Spleen (tissue), 11 donors: ENCODE data around the gene EIF3L. TPM values are rescaled to one million over a fixed set of nuclear protein-coding genes. Genes with fewer than 3 reads are reported as not detected.

Experiments
- DNase-seq: peaks from one replicate; pipeline ENCODE4 v3.0.0-alpha.2; 2020
- H3K27ac ChIP-seq, 8 donors: fragments of 200-600 bp; sonication (generic) in 7 of 8; 1 replicate in 4 of 8; 2 replicates in 4 of 8; pipeline versions ENCODE4 v1.5.0 to v1.8.0; 2016 to 2021; ENCODE audit warnings: inconsistent platforms in 4 of 8, mild to moderate bottlenecking in 4 of 8, moderate library complexity in 1 of 8
- H3K27me3 ChIP-seq, 7 donors: fragments of 200-600 bp; sonication (generic) in 6 of 7; replicated peaks in 1 of 7; 1 replicate in 4 of 7; 2 replicates in 3 of 7; pipeline versions ENCODE4 v1.5.0 to v1.8.0; 2016 to 2021; ENCODE audit warnings: inconsistent platforms in 3 of 7, mild to moderate bottlenecking in 1 of 7
- H3K36me3 ChIP-seq, 6 donors: fragments of 200-600 bp; sonication (generic) in 5 of 6; 1 replicate in 4 of 6; 2 replicates in 2 of 6; pipeline versions ENCODE4 v1.5.0 to v1.8.0; 2016 to 2021; ENCODE audit warnings: inconsistent platforms in 2 of 6
- H3K4me1 ChIP-seq, 6 donors: fragments of 200-600 bp; sonication (generic) in 5 of 6; 1 replicate in 3 of 6; 2 replicates in 3 of 6; pipeline versions ENCODE4 v1.5.0 to v1.8.0; 2016 to 2021; ENCODE audit warnings: inconsistent platforms in 3 of 6
- H3K4me3 ChIP-seq, 8 donors: fragments of 200-600 bp; sonication (generic) in 7 of 8; 1 replicate in 4 of 8; 2 replicates in 4 of 8; pipeline versions ENCODE4 v1.5.0 to v1.8.0; 2016 to 2021; ENCODE audit warnings: inconsistent platforms in 4 of 8, mild to moderate bottlenecking in 4 of 8, moderate library complexity in 2 of 8
- H3K9me3 ChIP-seq, 8 donors: fragments of 200-600 bp; sonication (generic) in 7 of 8; 1 replicate in 4 of 8; 2 replicates in 4 of 8; pipeline versions ENCODE4 v1.5.0 to v1.8.0; 2016 to 2021; ENCODE audit warnings: inconsistent platforms in 4 of 8
- POLR2A ChIP-seq, 3 donors: fragments of 450-650 bp; IDR thresholded peaks; one replicate each; pipeline ENCODE4 v1.5.1; 2017; ENCODE audit warnings: antibody characterized with exemption in 3 of 3, mild to moderate bottlenecking in 1 of 3
- POLR2AphosphoS5 ChIP-seq, 3 donors: sonication (generic); formaldehyde crosslinking; IDR thresholded peaks; one replicate each; pipeline ENCODE4 v1.5.1; 2017; ENCODE audit warnings: antibody characterized with exemption in 3 of 3
- WGBS, 5 donors: extraction: QIAGEN DNeasy Blood & Tissue Kit in 3 of 5; methylation state at CpG; one replicate each; pipeline versions ENCODE4 v1.1.5 to v1.1.7; 2013 to 2018; 5-methylcytosine and 5-hydroxymethylcytosine counted together
- intact Hi-C: fragments of 100-400 bp; cut with DNase I; formaldehyde crosslinking; loops from one replicate; pipeline ENCODE4 v1.15.0; 2023; ENCODE audit warnings: low total_unique reads
- polyA plus RNA-seq, 3 donors: library from polyadenylated mRNA; stranded (reverse); fragments of 200-250 nt; gene quantifications; one replicate each; pipeline ENCODE4 v1.2.1, GENCODE V29; 2013
- total RNA-seq, 7 donors: library from RNA; depleted of rRNA in 3 of 7; stranded (reverse); fragments of >200 nt in 3 of 7; fragmentation: NEBNext Ultra II Directional in 4 of 7; extraction: Animal tissue kit (Norgen Biotek cat#: 25700) in 4 of 7; gene quantifications; one replicate each; pipeline versions ENCODE4 v1.1.0 to v1.2.1, GENCODE V29; 2016 to 2021
- TF ChIP-seq, protein P1 (sequence below), 11 experiments: fragments of 200-600 bp in 7 of 11; fragments of 450-650 bp in 4 of 11; sonication (generic) in 4 of 11; IDR thresholded peaks in 8 of 11; conservative IDR thresholded peaks in 3 of 11; 1 replicate in 7 of 11; 2 replicates in 4 of 11; pipeline versions ENCODE4 v1.4.0 to v1.8.0; 2016 to 2021; ENCODE audit warnings: antibody characterized with exemption in 11 of 11, inconsistent platforms in 4 of 11, mild to moderate bottlenecking in 1 of 11
- donor health status: healthy with polysubstance abuse.
- donor health status: DM: no; HTN: no; CAD: no; lungs with moderate emphysema.
- donor health status: DM: no; HTN: no; CAD: no.
- donor health status: Bipolar disorder and iron deficiency.
- donor health status: healthy.
- donor health status: DM: no; HTN: no; CAD: no.
- donor health status: DM: yes; HTN: yes; CAD: no.

Gene EIF3L
- total and polyA plus RNA-seq, 10 donors: 254 to 407 (median 334) TPM

DNA sequence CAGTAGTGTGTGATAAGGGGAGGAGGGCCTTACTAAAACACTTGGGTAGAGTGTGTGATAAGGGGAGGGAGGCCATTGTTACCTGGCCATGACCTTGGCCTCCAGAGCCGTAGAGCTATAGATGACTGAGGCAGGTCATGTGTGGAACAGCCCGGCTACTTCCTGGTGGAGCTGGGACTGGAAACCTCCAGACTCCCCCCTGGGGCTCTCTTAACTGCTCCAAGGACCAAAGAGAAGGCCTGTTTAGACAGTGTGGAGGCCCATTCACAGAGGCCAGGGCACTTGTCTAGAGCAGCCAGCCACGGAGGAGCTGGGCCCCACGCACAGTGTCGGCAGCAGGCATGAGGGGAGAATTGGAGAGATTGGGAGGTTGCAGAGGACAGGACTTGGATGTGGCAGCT, 44.4 kb downstream of the EIF3L start:
- WGBS, 5 donors: 79 to 91% (median 84%) methylated on average over 5 of the region's 5 CpGs
- Histone ChIP-seq H3K9me3 (no peaks in the 10 kb centered on the region), H3K4me1 (peaks cover 14 to 35% (median 23%) of the 10 kb centered on the region in 6 donors), H3K27ac (no peak overlapping the region), H3K4me3 (no peak overlapping the region), H3K27me3 (no peaks in the 10 kb centered on the region), H3K36me3 (peaks cover 0 to 45% (median 32%) of the 10 kb centered on the region in 6 donors)
- intact Hi-C loops: no loop called here
- DNase-seq: no peak
- TF ChIP-seq, protein P1, sequence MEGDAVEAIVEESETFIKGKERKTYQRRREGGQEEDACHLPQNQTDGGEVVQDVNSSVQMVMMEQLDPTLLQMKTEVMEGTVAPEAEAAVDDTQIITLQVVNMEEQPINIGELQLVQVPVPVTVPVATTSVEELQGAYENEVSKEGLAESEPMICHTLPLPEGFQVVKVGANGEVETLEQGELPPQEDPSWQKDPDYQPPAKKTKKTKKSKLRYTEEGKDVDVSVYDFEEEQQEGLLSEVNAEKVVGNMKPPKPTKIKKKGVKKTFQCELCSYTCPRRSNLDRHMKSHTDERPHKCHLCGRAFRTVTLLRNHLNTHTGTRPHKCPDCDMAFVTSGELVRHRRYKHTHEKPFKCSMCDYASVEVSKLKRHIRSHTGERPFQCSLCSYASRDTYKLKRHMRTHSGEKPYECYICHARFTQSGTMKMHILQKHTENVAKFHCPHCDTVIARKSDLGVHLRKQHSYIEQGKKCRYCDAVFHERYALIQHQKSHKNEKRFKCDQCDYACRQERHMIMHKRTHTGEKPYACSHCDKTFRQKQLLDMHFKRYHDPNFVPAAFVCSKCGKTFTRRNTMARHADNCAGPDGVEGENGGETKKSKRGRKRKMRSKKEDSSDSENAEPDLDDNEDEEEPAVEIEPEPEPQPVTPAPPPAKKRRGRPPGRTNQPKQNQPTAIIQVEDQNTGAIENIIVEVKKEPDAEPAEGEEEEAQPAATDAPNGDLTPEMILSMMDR (IDR thresholded peaks at IDR 0.05 in 8 of 11, conservative IDR thresholded peaks at IDR 0.05 in 3 of 11): no peak
- TF ChIP-seq POLR2A (IDR thresholded peaks at IDR 0.05) (no peak), POLR2AphosphoS5 (IDR thresholded peaks at IDR 0.05) (peak in 2 of 3 donors; percentile 21 to 48)

DNA sequence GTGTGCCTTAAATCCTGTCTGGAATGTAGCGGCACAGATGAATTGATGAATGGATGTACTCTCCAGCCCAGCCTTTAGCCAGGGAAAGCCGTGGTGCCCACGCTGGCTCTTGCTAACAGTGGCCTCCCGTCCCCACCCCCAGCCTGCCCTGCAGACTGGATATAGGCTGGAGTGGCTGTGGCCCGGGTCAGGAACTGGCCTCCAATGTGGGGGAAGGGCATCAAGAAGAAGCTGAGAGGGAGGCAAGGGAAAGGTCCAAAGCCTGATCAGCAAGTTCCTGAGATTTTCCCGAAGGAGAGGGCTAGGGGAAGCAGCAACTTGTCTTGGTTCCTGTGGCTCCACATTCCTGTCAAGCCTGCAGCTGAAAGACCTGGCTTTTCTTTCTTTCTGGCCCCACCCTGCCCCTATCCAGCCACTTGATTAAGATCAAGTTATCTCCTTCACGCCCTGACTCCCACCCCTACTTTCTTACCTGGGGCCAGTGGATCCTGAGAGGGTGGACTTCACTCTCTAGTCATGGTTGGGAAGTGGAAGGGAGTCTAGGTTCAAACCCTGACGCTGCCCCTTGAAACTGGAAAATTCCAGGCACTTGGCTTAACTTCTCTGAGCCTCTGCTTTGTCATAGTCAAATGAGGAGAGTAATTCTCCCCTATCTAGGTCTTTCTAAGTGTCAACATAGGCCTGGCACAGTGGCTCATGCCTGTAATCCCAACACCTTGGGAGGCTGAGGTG, 45.9 kb downstream of the EIF3L start:
- peak in 1 of 3 donors; percentile 11 for TF ChIP-seq POLR2AphosphoS5 (IDR thresholded peaks at IDR 0.05)
- TF ChIP-seq POLR2A (IDR thresholded peaks at IDR 0.05): no peak
- DNase-seq: no peak
- Histone ChIP-seq H3K4me3 (no peak overlapping the region), H3K27ac (peak overlapping the region in 3 of 8 donors; percentile 8 to 77 (median 76)), H3K9me3 (no peaks in the 10 kb centered on the region), H3K4me1 (peaks cover 14 to 35% (median 23%) of the 10 kb centered on the region in 6 donors), H3K27me3 (no peaks in the 10 kb centered on the region), H3K36me3 (peaks cover 0 to 30% (median 17%) of the 10 kb centered on the region in 6 donors)
- WGBS, 5 donors: 66 to 81% (median 78%) methylated on average over 8 of the region's 8 CpGs
- intact Hi-C loops: no loop called here

DNA sequence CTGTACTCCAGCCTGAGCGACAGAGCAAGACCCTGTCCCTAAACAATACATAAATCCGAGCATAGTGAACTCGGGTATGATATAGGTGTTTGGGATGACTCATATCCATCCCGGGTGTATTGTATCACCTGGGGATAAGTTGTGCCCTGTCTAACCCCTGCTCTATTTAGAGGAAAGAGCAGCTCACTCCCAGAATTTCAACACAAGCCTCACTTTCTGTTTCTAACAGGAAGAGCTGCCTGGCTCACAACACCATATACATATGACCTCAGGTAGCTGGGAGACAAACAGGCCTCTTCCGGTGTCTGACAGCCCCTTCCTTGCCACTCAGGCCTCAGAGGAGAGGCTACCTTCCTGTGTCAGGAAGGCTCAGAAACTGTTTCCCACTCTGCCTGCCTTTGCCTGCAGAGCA, 47.0 kb downstream of the EIF3L start:
- peak overlapping the region in 1 of 8 donors; percentile 26 for H3K4me3 ChIP-seq
- TF ChIP-seq POLR2AphosphoS5 (IDR thresholded peaks at IDR 0.05): peak in 2 of 3 donors; percentile 50 to 82
- TF ChIP-seq, protein P1 (IDR thresholded peaks at IDR 0.05 in 8 of 11, conservative IDR thresholded peaks at IDR 0.05 in 3 of 11): no peak
- H3K36me3 ChIP-seq: peaks cover 0 to 19% (median 9%) of the 10 kb centered on the region in 6 donors
- peak; percentile 81 for DNase-seq
- no peaks in the 10 kb centered on the region for H3K27me3 ChIP-seq
- WGBS, 5 donors: 15 to 32% (median 25%) methylated on average over 5 of the region's 5 CpGs
- peak overlapping the region; percentile 56 to 82 (median 74) for H3K27ac ChIP-seq
- no peaks in the 10 kb centered on the region for H3K9me3 ChIP-seq
- intact Hi-C loops: no loop called here
- H3K4me1 ChIP-seq: peaks cover 14 to 35% (median 23%) of the 10 kb centered on the region in 6 donors

DNA sequence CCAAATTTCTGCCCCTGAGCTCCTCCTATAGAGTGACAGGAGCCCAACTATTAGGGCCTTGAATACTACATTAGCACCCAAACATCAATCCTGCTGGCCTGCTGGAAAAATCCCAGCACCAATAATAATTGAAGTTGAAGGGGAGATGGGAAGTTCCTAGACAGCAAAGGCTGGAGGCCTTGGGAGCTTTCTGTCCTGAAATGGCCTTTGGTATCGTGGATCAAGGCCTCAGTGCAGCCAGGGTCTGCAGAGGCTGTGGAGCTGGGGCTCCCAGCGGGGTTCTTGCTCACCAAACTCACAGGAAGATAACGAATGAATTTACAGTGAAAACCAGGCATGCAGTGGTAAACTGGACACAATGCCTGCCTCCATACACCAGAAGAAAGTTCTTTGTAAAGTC, 47.7 kb downstream of the EIF3L start:
- whole genome bisulfite sequencing, 5 donors: 82 to 88% (median 86%) methylated on average over 3 of the region's 3 CpGs
- intact Hi-C loops: no loop called here

More for the DNA sequence above, 47.7 kb downstream of the EIF3L start:
- Histone ChIP-seq H3K27ac (peak overlapping the region; percentile 1 to 82 (median 74)), H3K4me1 (peaks cover 14 to 35% (median 23%) of the 10 kb centered on the region in 6 donors), H3K9me3 (no peaks in the 10 kb centered on the region), H3K27me3 (no peaks in the 10 kb centered on the region), H3K36me3 (peaks cover 0 to 12% (median 5%) of the 10 kb centered on the region in 6 donors), H3K4me3 (peak overlapping the region in 1 of 8 donors; percentile 26)
- DNase-seq: no peak
- TF ChIP-seq POLR2AphosphoS5 (IDR thresholded peaks at IDR 0.05) (no peak), POLR2A (IDR thresholded peaks at IDR 0.05) (no peak)
- TF ChIP-seq, protein P1 (IDR thresholded peaks at IDR 0.05 in 8 of 11, conservative IDR thresholded peaks at IDR 0.05 in 3 of 11): no peak
